NCI-H2171 treated with DMSO at 0.1 percent for 48 hours (cell line): Measurements from ENCODE around the gene OASL.
A peak's percentile ranks its signal among the peaks of the same experiment; 100 is the strongest.

ENCODE experiments used
- DNase-seq: peaks from one replicate; lab custom pipeline; 2025; lab: John Stamatoyannopoulos, UW

OASL gene

DNA sequence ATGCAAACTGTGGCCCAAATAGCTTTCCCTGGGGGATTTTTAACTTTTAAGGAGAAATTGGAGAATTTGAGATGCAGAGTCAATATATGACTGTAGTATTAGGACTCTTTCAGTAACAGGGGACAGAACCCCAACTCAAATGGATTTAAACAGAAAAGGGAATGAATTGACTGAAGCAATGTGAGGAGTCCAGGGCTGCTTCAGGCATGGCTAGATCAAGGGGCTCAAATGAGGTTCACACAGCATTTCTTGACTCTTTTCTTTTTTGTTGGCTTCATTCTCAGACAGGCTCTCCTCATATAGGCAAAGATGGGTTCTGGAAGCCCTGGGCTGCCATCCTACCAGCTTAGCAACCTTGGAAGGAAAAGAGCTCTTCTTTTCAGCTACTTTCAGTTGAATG, 47.1 kb downstream of the OASL start:
- DNase-seq, result no peak

DNA sequence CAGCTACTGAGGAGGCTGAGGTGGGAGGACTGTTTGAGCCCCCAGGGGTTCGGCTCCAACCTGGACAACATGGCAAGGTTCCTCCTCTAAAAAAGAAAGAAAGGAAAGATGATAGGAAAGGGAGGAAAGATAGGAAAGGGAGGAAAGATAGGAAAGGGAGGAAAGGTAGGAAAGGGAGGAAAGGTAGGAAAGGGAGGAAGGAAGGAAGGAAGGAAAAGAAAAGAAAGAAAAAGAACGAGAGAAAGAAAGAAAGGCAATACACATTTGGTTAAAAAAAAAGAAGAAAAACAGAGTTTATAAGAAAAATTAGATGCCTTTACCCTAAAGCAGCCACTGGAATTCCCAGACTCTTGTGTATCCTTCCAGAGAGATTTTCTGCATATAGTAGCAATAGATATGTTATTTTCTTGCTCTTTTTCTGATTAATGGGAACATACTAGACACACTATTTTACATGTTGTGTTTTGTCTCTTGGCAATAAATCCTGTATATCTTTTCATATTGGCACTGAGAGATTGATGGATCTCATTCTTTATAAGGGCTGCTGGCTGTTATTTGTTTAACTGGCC, 48.5 kb downstream of the OASL start:
- no peak for DNase-seq

DNA sequence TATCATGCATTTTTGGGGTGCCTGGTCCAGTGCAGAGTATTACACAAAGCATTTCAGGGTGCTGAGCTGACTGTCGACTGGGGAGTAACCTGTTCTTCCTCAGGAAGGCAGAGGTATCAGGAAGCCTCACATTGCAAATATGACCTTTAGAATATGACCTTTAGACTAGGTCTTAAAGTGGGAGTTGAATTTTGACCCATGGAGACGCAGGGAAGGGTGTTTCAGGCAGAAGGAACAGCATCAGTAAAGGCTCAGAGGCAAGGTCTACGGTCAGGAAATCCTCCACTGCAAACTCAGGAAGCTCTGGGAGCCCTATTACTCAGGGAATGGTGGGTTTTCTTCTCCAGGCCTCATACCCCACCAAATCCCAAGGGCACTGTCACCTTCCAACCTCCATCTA, 49.4 kb downstream of the OASL start:
- DNase-seq, result no peak

DNA sequence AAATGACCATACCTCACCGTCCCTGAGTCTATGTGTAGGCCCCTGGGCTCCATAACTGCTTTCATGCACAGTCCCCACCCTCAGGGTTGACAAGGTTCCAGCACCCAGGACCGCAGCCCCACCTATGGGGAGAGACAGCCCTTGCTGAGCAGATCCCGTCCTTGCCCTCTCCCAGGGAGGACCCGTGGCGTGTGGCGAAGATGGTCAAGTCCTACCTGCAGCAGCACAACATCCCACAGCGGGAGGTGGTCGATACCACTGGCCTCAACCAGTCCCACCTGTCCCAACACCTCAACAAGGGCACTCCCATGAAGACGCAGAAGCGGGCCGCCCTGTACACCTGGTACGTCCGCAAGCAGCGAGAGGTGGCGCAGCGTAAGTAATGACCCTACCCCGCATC, 50.4 kb downstream of the OASL start:
- DNase-seq, result no peak

DNA sequence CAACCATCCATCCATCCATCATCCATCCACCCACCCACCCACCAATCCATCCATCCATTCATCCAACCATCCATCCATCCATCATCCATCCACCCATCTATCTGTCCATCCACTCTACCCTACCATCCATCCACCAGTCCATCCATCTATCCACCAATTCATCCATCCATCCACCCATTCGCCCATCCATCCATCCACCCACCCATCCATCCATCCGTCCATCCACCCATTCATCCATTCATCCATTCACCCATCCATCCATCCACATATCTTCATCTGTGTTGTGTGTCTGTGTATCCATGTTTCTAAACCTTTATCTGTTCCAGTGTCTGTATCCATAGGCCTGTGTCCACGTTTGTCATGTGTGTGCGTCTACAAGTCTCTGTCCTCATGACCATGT, 50.8 kb downstream of the OASL start:
- DNase-seq, result no peak

DNA sequence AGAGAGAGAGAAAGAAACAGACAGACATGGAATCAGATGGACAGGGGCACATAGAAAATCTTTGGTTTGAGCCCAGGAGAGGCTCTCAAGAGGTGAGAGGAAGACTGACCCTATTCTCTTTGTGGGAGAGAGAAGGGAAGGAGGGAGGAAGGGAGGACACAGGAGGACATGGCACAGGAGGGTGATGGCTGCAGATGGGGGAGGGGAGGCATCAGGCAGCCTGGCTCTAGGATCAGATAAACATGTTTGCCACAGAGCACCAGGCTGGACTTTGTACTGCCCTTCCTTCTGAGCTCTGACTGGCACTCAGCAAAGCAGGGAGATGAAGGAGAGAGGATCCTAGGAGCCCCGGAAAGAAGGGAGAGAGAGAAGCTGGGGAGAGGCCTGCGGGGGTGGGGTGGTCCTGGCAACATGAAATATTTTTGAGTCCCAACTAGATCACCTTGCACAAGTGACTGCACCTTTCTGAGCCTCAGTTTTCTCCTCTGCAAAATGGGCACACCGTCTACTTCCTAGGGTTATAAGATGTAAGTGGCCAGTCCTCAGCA, 54.6 kb downstream of the OASL start:
- DNase-seq, result no peak

DNA sequence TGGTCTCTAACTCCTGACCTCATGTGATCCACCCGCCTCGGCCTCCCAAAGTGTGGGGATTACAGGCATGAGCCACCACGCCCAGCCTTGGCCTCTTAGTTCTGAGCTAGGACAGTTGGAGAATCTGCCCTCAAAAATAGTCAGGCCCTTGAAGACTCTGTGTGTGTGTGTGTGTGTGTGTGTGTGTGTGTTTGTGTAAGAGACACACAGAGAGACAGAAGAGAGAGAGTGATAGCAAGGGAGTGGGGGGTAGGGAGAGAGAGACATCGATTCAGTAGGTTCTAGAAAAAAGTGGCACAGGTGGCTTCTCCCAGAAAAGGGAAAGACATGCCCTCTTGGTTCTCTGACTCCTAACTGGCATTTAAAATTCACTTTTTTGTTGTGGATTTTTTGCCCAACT, 55.3 kb downstream of the OASL start:
- DNase-seq, result no peak

GRCh38 chr12:120982659-120983058, 56.4 kb downstream of the OASL start:
- DNase-seq, result no peak

DNA sequence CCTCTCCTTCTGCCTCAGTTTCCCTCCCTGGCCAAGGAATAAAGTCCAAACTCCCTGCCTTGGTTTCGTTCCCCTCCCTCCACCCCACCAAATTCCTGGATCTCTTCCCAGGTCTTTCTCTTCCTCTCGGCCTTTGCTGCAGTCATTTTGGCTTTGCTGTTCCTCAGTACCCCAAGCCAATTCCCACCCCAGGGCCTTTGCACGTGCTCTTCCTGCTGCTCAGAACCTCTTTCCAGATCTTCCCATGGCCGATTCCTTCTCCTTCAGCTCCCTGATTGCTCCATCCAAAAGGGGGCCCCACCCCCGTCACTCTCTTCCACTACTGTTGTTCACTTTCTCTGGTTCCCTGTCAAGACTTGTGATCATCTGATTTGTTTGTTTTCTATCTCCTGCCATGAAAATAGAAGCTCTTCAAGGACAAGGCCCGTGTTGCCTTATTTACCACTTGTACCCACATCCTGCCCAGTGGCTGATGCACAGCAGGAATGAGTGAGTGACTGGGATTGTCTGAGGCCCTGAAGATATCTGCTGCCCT, 57.6 kb downstream of the OASL start:
- DNase-seq, result no peak

DNA sequence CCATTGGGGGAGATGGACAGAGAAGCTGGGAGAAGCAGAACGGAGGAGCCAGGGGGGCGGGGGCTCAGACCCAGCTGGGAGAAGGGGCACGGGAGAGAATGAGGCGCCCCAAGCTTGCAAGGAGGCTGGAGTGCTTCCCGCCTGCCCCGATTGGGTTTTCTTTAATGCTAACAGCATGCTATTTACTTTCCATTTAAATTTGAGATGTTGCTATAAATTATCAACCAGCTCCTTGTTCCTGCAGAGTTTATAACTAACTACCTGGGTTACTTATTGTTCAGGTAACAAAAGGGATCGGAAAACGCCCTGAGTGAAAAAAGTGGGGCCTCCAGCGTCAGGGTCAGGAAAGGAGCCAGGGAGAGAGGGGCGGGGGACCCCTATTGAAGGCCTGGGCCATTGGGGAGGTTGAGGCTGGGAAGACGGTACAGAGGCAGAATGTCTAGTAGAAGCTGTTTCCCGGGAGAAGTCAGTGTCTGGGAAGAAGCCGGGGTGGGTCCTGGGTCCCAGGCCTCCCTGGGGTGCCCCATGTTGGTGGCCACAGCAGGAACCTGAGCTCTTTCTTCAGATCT, 58.2 kb downstream of the OASL start:
- DNase-seq, result no peak

DNA sequence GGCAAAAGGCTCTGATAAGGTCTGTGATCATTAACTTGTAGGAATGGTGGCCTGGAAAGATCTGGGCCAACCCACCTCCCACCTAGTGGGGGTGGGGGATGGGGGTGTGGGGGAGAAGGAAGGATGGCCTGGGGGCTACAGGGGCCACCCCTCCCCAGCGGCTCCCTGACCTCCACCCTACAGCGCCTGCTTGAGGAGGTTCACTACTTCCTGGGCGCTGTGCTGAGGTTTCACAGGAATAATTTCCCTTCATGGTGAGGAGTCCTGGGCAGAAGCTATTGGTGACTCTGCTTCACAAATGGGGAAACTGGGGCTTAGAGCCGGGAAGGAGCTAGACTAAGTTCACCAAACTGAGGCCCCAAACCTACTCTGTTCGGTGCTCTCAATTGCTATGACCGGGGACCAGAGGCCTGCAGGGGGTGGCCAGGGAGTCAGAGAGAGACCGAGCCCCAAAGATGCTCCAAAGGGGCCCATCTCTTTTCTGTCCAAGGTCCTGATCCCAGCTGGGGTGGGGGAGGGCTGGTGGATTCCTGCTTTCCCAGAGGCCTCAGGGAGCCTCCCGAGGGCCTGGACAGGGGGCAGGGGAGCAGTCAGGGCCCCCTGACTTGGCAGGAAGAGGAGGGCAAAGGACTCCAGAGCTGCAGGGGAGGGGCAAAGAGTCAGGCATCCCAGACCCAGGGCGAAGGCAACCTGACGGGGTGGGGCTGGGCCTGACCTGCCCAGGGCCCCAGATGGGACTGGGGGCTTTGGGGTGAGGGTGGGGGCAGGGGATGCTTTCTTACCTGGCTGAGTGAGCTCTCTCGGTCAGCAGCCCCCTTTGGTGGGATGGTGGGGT, 59.0 kb downstream of the OASL start:
- DNase-seq, result no peak

- DNase-seq, result no peak
Measured at GRCh38 chr12:120979220-120979861, 59.7 kb downstream of the OASL start.

- DNase-seq, result no peak
Measured at GRCh38 chr12:120978296-120979219, 60.5 kb downstream of the OASL start, which contains the start of gene HNF1A. Gene HNF1A, plus strand, starts transcription at chr12:120978543. Its CDS starts 226 bp downstream, at chr12:120978769.

GRCh38 chr12:120977531-120978295, 61.3 kb downstream of the OASL start:
- no peak for DNase-seq

- DNase-seq, result no peak
Measured at GRCh38 chr12:120972870-120973543, 66.0 kb downstream of the OASL start.

GRCh38 chr12:120971299-120972180, 67.5 kb downstream of the OASL start:
- DNase-seq, result peak; percentile 67

DNA sequence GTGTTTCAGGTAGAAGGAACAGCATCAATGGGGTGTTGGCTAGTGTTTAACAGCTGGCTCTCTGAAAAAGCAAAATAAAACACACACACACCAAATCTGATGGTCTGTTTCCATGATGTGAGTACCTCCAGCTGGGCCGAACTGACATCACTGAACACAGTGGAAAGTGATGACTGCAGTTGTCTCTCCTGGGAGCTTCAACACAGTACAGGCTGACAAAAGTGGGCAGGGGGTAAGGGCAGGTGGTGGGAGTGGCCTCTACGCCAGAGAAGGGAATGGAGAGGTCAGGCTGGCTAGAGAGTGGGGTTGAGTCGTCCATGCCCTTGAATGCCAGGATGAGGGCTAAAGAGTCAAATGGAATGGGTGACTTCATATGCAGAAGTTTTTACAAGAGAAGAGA, 68.7 kb downstream of the OASL start:
- no peak for DNase-seq
